Endothelial cell of umbilical vein (primary cell): Measurements from ENCODE around the gene ABI3BP. TPM values are rescaled to one million over a fixed set of nuclear protein-coding genes. Genes with fewer than 3 reads are reported as not detected.

ENCODE experiments used
- BruUV-seq: library from RNA; stranded (reverse); fragments of 400-500 nt; replicated peaks from 2 replicates; lab custom pipeline; 2021; lab: Mats Ljungman, UMichigan
- CTCF ChIA-PET: fragments of 300-600, 350-600 bp; sonication (Branson Sonifier 250); formaldehyde crosslinking; loops from one replicate; lab custom pipeline; 2021; ENCODE audit warnings: antibody characterized with exemption, inconsistent platforms; lab: Charles Lee
- POLR2A ChIA-PET: fragments of 300-600, 350-600 bp; sonication (Branson Sonifier 250); formaldehyde crosslinking; loops from one replicate; lab custom pipeline; 2021; ENCODE audit warnings: antibody characterized with exemption, inconsistent platforms; lab: Charles Lee
- DNase-seq: peaks from one replicate; pipeline ENCODE4 v3.0.0-alpha.2; 2011; ENCODE audit warnings: low read depth, low spot score
- FAIRE-seq: peaks from 2 replicates; lab custom pipeline; 2011; peaks lifted over from hg19 to GRCh38; lab: Jason Lieb, UNC
- H2AFZ ChIP-seq: 2 replicates; pipeline ENCODE4 v1.6.0; 2012; ENCODE audit warnings: low read depth, low read length, control low read depth, inconsistent platforms
- H3K27ac ChIP-seq: 2 replicates; pipeline ENCODE4 v1.5.1; 2011; ENCODE audit warnings: low read depth, mild to moderate bottlenecking, control low read depth, low read length, moderate library complexity; ENCODE audit not compliant: insufficient read depth
- H3K27me3 ChIP-seq, 2 experiments: 2 replicates each; pipeline versions ENCODE4 v1.6.0 to v1.6.1; 2011; ENCODE audit warnings: low read length in 2 of 2, mixed read lengths in 1 of 2; ENCODE audit not compliant: control insufficient read depth in 2 of 2, insufficient read depth in 2 of 2
- H3K36me3 ChIP-seq, 2 experiments: 2 replicates in 1 of 2; 3 replicates in 1 of 2; pipeline ENCODE4 v1.5.1; 2011; ENCODE audit warnings: low read length in 2 of 2, mild to moderate bottlenecking in 1 of 2, moderate library complexity in 1 of 2; ENCODE audit not compliant: control insufficient read depth in 2 of 2, insufficient read depth in 2 of 2; ENCODE audit errors: extremely low read depth in 1 of 2
- H3K4me1 ChIP-seq: 3 replicates; pipeline ENCODE4 v1.5.1; 2011; ENCODE audit warnings: mild to moderate bottlenecking, low read length; ENCODE audit not compliant: control insufficient read depth, insufficient read depth; ENCODE audit errors: extremely low read depth
- H3K4me2 ChIP-seq: 2 replicates; pipeline ENCODE4 v1.6.1; 2011; ENCODE audit warnings: low read length, control low read depth, mixed read lengths; ENCODE audit not compliant: insufficient read depth
- H3K4me3 ChIP-seq, 3 experiments: fragments of 200-600 bp in 1 of 3; sonication (generic), shearing (Covaris generic) in 1 of 3; replicated peaks in 1 of 3; 2 replicates each; pipeline ENCODE4 v1.5.1; 2011 to 2016; ENCODE audit warnings: control low read depth in 3 of 3, low read length in 3 of 3, mild to moderate bottlenecking in 2 of 3, inconsistent platforms in 1 of 3, low read depth in 1 of 3, moderate library complexity in 1 of 3; ENCODE audit not compliant: insufficient read depth in 1 of 3
- H3K79me2 ChIP-seq: 2 replicates; pipeline ENCODE4 v1.6.0; 2012; ENCODE audit warnings: low read length, inconsistent platforms; ENCODE audit not compliant: control insufficient read depth, insufficient read depth
- H3K9ac ChIP-seq: replicated peaks from 2 replicates; pipeline ENCODE3; 2011; ENCODE audit warnings: low read length, control low read depth; ENCODE audit not compliant: insufficient read depth; ENCODE audit errors: extremely low read depth
- H3K9me1 ChIP-seq: replicated peaks from 3 replicates; pipeline ENCODE4 v1.6.0; 2011; ENCODE audit warnings: mild to moderate bottlenecking, low read length; ENCODE audit not compliant: control insufficient read depth, insufficient read depth; ENCODE audit errors: extremely low read depth
- H3K9me3 ChIP-seq: replicated peaks from 2 replicates; pipeline ENCODE4 v1.5.1; 2012; ENCODE audit warnings: low read length, inconsistent platforms; ENCODE audit not compliant: control insufficient read depth, insufficient read depth
- H4K20me1 ChIP-seq: replicated peaks from 2 replicates; pipeline ENCODE3; 2011; ENCODE audit warnings: mild to moderate bottlenecking, low read length; ENCODE audit not compliant: control insufficient read depth, insufficient read depth; ENCODE audit errors: extremely low read depth
- EZH2 ChIP-seq: IDR thresholded peaks from 2 replicates; pipeline ENCODE4 v1.6.1; 2012; ENCODE audit warnings: borderline replicate concordance, low read depth, mild to moderate bottlenecking, moderate library complexity, low read length, inconsistent platforms; ENCODE audit not compliant: severe bottlenecking
- FOS ChIP-seq: IDR thresholded peaks from 2 replicates; pipeline ENCODE4 v1.6.1; 2011; ENCODE audit warnings: mild to moderate bottlenecking, low read length, moderate library complexity, borderline replicate concordance; ENCODE audit not compliant: insufficient read depth
- GATA2 ChIP-seq: IDR thresholded peaks from 2 replicates; pipeline ENCODE4 v1.7.0; 2011; ENCODE audit warnings: low read depth, mild to moderate bottlenecking, moderate library complexity, mixed read lengths, low read length; ENCODE audit not compliant: insufficient read length, insufficient read depth
- JUN ChIP-seq: IDR thresholded peaks from 2 replicates; pipeline ENCODE4 v1.6.1; 2011; ENCODE audit warnings: borderline replicate concordance, low read depth; ENCODE audit not compliant: insufficient read length, insufficient read depth
- MYC ChIP-seq: IDR thresholded peaks from one replicate; pipeline ENCODE4 v1.6.1; 2011; ENCODE audit warnings: mild to moderate bottlenecking, low read depth, low read length
- POLR2A ChIP-seq: IDR thresholded peaks from 2 replicates; pipeline ENCODE4 v1.6.1; 2012; ENCODE audit warnings: low read depth, mild to moderate bottlenecking, control low read depth, low read length
- POLR2AphosphoS5 ChIP-seq: IDR thresholded peaks from 2 replicates; pipeline ENCODE4 v1.6.1; 2012; ENCODE audit warnings: low read depth, mild to moderate bottlenecking, control low read depth, low read length, moderate library complexity; ENCODE audit not compliant: insufficient read depth
- dilution Hi-C: fragments of 300-500 bp; cut with MboI; formaldehyde crosslinking; loops from one replicate; pipeline ENCODE4 v1.15.0; 2019; ENCODE audit warnings: low sequenced_read_pairs; ENCODE audit not compliant: extremely low pct_ligation_motif_present
- intact Hi-C: fragments of 100-400 bp; cut with micrococcal nuclease; formaldehyde crosslinking; loops from one replicate; pipeline ENCODE4 v1.10.0; 2022
- polyA plus RNA-seq, 4 experiments: library from polyadenylated mRNA; depleted of rRNA in 3 of 4; stranded (reverse) in 3 of 4; unstranded in 1 of 4; fragments of >200 nt; gene quantifications; 2 replicates each; pipeline versions ENCODE4 v1.2.1 to v1.2.3, GENCODE V29; 2011 to 2012; ENCODE audit warnings: missing spikeins in 1 of 4
- total RNA-seq: library from RNA; stranded (reverse); gene quantifications from 2 replicates; pipeline ENCODE4 v1.2.3, GENCODE V29; 2021
- TF ChIP-seq, protein P1 (sequence below), 2 donors: IDR thresholded peaks; 1 replicate in 1 of 2; 2 replicates in 1 of 2; pipeline ENCODE4 v1.5.1; 2011; ENCODE audit warnings: low read length in 2 of 2, mild to moderate bottlenecking in 2 of 2, moderate library complexity in 2 of 2, control low read depth in 1 of 2, inconsistent platforms in 1 of 2, low read depth in 1 of 2; ENCODE audit not compliant: insufficient read depth in 1 of 2; ENCODE audit errors: extremely low read depth in 1 of 2
- TF ChIP-seq, protein P2 (sequence below): IDR thresholded peaks from 2 replicates; pipeline ENCODE4 v1.6.1; 2011; ENCODE audit not compliant: insufficient read depth, insufficient read length

Gene ABI3BP
- total and polyA plus RNA-seq, 2 donors (not counting 3 experiments of a cell fraction or from before 2014, with no cell fraction given): 78.1 to 106 TPM

DNA sequence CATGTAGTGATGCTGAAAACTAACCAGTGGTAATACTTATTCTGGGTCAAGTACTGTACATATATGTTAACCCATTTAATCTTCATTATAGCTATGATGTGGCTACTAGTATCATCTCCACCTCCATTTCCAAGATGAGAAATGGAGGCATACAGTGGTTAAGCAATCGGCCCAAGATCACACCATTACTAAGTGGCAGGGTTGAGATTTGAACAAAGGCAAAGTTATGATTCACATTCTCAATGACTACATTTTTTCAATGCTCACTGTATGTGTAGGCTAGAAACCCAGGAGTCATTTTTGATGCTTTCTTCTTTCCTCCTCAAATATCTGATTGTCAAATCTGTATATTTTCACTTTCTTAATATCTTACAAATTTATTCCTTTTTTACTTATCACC, 30.2 kb downstream of the ABI3BP start:
- Histone ChIP-seq H3K9ac (no peak overlapping the region), H3K9me3 (no peaks in the 10 kb centered on the region), H3K36me3 (no peaks in the 10 kb centered on the region), H3K4me3 (no peak overlapping the region), H4K20me1 (no peaks in the 10 kb centered on the region), H3K27me3 (no peaks in the 10 kb centered on the region), H3K4me2 (no peak overlapping the region), H2AFZ (no peak overlapping the region), H3K79me2 (no peaks in the 10 kb centered on the region), H3K27ac (no peak overlapping the region), H3K9me1 (no peaks in the 10 kb centered on the region), H3K4me1 (no peaks in the 10 kb centered on the region)
- dilution Hi-C loops (no loop called here), intact Hi-C loops (no loop called here)
- ChIA-PET POLR2A (no interaction called here), CTCF (interaction anchor here (0.9 to 1.2 kb wide), 2 partner anchors 10 to 233 kb away, joined by 3 to 4 read pairs; no protein-coding TSS in a partner anchor)
- no peak for TF ChIP-seq MYC
- no peak for TF ChIP-seq POLR2AphosphoS5
- TF ChIP-seq EZH2: no peak
- TF ChIP-seq, protein P1, sequence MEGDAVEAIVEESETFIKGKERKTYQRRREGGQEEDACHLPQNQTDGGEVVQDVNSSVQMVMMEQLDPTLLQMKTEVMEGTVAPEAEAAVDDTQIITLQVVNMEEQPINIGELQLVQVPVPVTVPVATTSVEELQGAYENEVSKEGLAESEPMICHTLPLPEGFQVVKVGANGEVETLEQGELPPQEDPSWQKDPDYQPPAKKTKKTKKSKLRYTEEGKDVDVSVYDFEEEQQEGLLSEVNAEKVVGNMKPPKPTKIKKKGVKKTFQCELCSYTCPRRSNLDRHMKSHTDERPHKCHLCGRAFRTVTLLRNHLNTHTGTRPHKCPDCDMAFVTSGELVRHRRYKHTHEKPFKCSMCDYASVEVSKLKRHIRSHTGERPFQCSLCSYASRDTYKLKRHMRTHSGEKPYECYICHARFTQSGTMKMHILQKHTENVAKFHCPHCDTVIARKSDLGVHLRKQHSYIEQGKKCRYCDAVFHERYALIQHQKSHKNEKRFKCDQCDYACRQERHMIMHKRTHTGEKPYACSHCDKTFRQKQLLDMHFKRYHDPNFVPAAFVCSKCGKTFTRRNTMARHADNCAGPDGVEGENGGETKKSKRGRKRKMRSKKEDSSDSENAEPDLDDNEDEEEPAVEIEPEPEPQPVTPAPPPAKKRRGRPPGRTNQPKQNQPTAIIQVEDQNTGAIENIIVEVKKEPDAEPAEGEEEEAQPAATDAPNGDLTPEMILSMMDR (IDR thresholded peaks at IDR 0.05; ENCODE audit: extremely low read depth in 1 of 2, insufficient read depth in 1 of 2, low read depth in 1 of 2, low read length in 2 of 2): no peak
- TF ChIP-seq FOS: no peak
- TF ChIP-seq JUN: no peak
- no peak for TF ChIP-seq GATA2
- TF ChIP-seq, protein P2, sequence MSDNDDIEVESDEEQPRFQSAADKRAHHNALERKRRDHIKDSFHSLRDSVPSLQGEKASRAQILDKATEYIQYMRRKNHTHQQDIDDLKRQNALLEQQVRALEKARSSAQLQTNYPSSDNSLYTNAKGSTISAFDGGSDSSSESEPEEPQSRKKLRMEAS: no peak
- no peak for TF ChIP-seq POLR2A
- no TSS peak for BruUV-seq
- FAIRE-seq (no peak), DNase-seq (no peak)
